ENCODE data around the gene BRF1.

GRCh38 chr14:105221598-105222178 lies 79.1 kb downstream of the BRF1 start:
- TF ChIP-seq GATA3 (IDR thresholded peaks at IDR 0.05; ENCODE audit: low read depth, low read length) (no peak), GATA2 (IDR thresholded peaks at IDR 0.05; ENCODE audit: low read depth, low read length) (no peak)

All from SH-SY5Y (cell line).